CD4-positive, alpha-beta T cell (primary cell): ENCODE data around the gene CSPG4. TPM values are rescaled to one million over a fixed set of nuclear protein-coding genes. Genes with fewer than 3 reads are reported as not detected.

Experiments
- ATAC-seq: fragments of 200-7000 bp; cut with Tn5 transposase; one replicate; pipeline ENCODE4 v1.10.0; 2022; ENCODE audit warnings: mild to moderate bottlenecking; ENCODE audit not compliant: poor library complexity
- CTCF ChIA-PET: fragments of 350-600 bp; sonication (Branson Sonifier 250); formaldehyde crosslinking; loops from one replicate; lab custom pipeline; 2021; ENCODE audit warnings: antibody characterized with exemption, inconsistent platforms; lab: Charles Lee
- POLR2A ChIA-PET: fragments of 350-600 bp; sonication (Branson Sonifier 250); formaldehyde crosslinking; loops from one replicate; lab custom pipeline; 2021; ENCODE audit warnings: antibody characterized with exemption, inconsistent platforms; lab: Charles Lee
- DNase-seq, 14 experiments: peaks; one replicate each; pipeline ENCODE4 v3.0.0-alpha.2; 2013 to 2020; ENCODE audit warnings: mixed read lengths in 2 of 14
- H3K27ac ChIP-seq, 2 donors: one replicate each; pipeline versions ENCODE4 v1.5.1 to v1.7.0; 2013; ENCODE audit warnings: low read length in 2 of 2, low read depth in 1 of 2, mild to moderate bottlenecking in 1 of 2
- H3K27me3 ChIP-seq, 2 experiments: 1 replicate in 1 of 2; 2 replicates in 1 of 2; pipeline versions ENCODE4 v1.6.1 to v1.7.0; 2013; ENCODE audit warnings: low read length in 2 of 2, control low read depth in 1 of 2, mild to moderate bottlenecking in 1 of 2, moderate library complexity in 1 of 2; ENCODE audit not compliant: insufficient read depth in 2 of 2, control insufficient read depth in 1 of 2
- H3K36me3 ChIP-seq: one replicate; pipeline ENCODE4 v1.6.1; 2013; ENCODE audit warnings: low read length, control low read depth; ENCODE audit not compliant: insufficient read depth
- H3K4me1 ChIP-seq: one replicate; pipeline ENCODE4 v1.6.1; 2013; ENCODE audit warnings: low read length, control low read depth; ENCODE audit not compliant: insufficient read depth
- H3K4me3 ChIP-seq: one replicate; pipeline ENCODE4 v1.5.1; 2013; ENCODE audit warnings: mild to moderate bottlenecking, low read length, moderate library complexity
- H3K9me3 ChIP-seq, 2 experiments: 1 replicate in 1 of 2; 2 replicates in 1 of 2; pipeline versions ENCODE4 v1.6.1 to v1.7.0; 2013; ENCODE audit warnings: low read length in 2 of 2, mild to moderate bottlenecking in 2 of 2, control low read depth in 1 of 2, moderate library complexity in 1 of 2; ENCODE audit not compliant: control insufficient read depth in 1 of 2, insufficient read depth in 1 of 2
- H3K27ac Mint-ChIP-seq: one replicate; pipeline ENCODE4 v1.8.0; 2020; ENCODE audit warnings: mixed read lengths
- H3K27me3 Mint-ChIP-seq: one replicate; pipeline ENCODE4 v1.8.0; 2021; ENCODE audit warnings: mixed read lengths
- H3K36me3 Mint-ChIP-seq: one replicate; pipeline ENCODE4 v1.8.0; 2021; ENCODE audit warnings: low read depth, mixed read lengths
- H3K4me1 Mint-ChIP-seq: one replicate; pipeline ENCODE4 v1.8.0; 2021; ENCODE audit warnings: low read depth, mixed read lengths
- H3K4me3 Mint-ChIP-seq: one replicate; pipeline ENCODE4 v1.8.0; 2020; ENCODE audit warnings: mild to moderate bottlenecking, mixed read lengths
- H3K9me3 Mint-ChIP-seq: one replicate; pipeline ENCODE4 v1.8.0; 2020; ENCODE audit warnings: mixed read lengths
- intact Hi-C, 2 experiments: fragments of 100-400 bp; cut with DNase I in 1 of 2; cut with micrococcal nuclease in 1 of 2; formaldehyde crosslinking; loops; one replicate each; pipeline versions ENCODE4 v1.15.1 to v1.9.0; 2023 to 2025; cut with DNase I, micrococcal nuclease
- total RNA-seq, 174 experiments: library from RNA in 2 of 174; stranded (reverse) in 2 of 174; gene quantifications; one replicate each; pipeline ENCODE4 v1.2.3 and lab custom pipeline; 2021 to 2026
- TF ChIP-seq, protein P1 (sequence below): fragments of 200-600 bp; IDR thresholded peaks from one replicate; pipeline ENCODE4 v1.8.0; 2022; ENCODE audit warnings: antibody characterized with exemption, mild to moderate bottlenecking

CSPG4 gene
- total RNA-seq, 2 experiments from 2014 or later, result not detected

DNA sequence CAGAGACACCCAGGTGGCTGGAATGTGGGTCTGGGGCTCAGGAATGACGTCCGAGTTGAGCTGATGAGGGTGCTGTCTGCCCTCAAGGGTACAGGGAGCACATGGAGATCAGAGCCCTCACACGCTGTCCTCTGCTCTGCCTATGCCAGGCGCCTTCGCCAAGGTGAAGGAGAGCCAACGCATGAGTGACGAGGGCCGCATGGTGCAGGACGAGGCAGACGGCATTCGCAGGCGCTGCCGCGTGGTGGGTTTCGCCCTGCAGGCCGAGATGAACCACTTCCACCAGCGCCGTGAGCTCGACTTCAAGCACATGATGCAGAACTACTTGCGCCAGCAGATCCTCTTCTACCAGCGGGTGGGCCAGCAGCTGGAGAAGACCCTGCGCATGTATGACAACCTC, 55.8 kb downstream of the CSPG4 start:
- H3K4me3 Mint-ChIP-seq, result no peak overlapping the region
- ChIA-PET CTCF (no interaction called here), POLR2A (no interaction called here)
- no peaks in the 10 kb centered on the region for H3K27me3 Mint-ChIP-seq
- intact Hi-C loops, result no loop called here
- Histone ChIP-seq H3K36me3 (no peaks in the 10 kb centered on the region), H3K27me3 (no peaks in the 10 kb centered on the region), H3K27ac (no peak overlapping the region), H3K4me1 (peaks cover 7% of the 10 kb centered on the region), H3K4me3 (no peak overlapping the region), H3K9me3 (no peaks in the 10 kb centered on the region)
- no peak overlapping the region for H3K27ac Mint-ChIP-seq
- no peak for ATAC-seq
- peaks cover 3% of the 10 kb centered on the region for H3K4me1 Mint-ChIP-seq
- TF ChIP-seq, protein P1, sequence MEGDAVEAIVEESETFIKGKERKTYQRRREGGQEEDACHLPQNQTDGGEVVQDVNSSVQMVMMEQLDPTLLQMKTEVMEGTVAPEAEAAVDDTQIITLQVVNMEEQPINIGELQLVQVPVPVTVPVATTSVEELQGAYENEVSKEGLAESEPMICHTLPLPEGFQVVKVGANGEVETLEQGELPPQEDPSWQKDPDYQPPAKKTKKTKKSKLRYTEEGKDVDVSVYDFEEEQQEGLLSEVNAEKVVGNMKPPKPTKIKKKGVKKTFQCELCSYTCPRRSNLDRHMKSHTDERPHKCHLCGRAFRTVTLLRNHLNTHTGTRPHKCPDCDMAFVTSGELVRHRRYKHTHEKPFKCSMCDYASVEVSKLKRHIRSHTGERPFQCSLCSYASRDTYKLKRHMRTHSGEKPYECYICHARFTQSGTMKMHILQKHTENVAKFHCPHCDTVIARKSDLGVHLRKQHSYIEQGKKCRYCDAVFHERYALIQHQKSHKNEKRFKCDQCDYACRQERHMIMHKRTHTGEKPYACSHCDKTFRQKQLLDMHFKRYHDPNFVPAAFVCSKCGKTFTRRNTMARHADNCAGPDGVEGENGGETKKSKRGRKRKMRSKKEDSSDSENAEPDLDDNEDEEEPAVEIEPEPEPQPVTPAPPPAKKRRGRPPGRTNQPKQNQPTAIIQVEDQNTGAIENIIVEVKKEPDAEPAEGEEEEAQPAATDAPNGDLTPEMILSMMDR, result no peak
- DNase-seq, result no peak
- no peaks in the 10 kb centered on the region for H3K36me3 Mint-ChIP-seq
- no peaks in the 10 kb centered on the region for H3K9me3 Mint-ChIP-seq

DNA sequence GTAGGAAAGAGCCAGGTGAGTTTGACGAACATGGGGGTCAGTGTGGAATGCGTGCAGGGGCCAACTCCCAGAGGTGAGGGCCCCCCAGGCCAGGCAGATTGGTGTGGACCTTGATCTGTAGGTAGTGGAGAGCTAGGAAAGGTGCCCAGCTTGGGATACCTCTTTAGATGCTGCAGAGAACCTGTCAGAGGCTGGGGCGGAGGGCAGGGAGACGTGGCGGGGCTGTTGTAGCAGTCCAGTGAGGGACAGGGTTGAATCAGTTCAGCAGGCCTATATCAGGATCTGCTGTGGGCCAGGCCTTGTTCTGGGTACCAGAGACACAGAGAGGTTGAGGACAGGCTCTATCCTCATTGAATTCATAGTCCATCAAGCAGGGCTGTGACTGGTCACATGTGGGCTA, 56.3 kb downstream of the CSPG4 start:
- peaks cover 4% of the 10 kb centered on the region for H3K4me1 Mint-ChIP-seq
- no peaks in the 10 kb centered on the region for H3K27me3 ChIP-seq
- ChIA-PET POLR2A (no interaction called here), CTCF (no interaction called here)
- no peak overlapping the region for H3K4me3 Mint-ChIP-seq
- intact Hi-C loops, result no loop called here
- TF ChIP-seq, protein P1, result no peak
- no peaks in the 10 kb centered on the region for H3K36me3 ChIP-seq
- H3K27me3 Mint-ChIP-seq, result no peaks in the 10 kb centered on the region
- no peak overlapping the region for H3K4me3 ChIP-seq
- H3K4me1 ChIP-seq, result peaks cover 12% of the 10 kb centered on the region
- no peak for DNase-seq
- no peak overlapping the region for H3K27ac ChIP-seq
- no peaks in the 10 kb centered on the region for H3K9me3 ChIP-seq
- H3K36me3 Mint-ChIP-seq, result no peaks in the 10 kb centered on the region
- no peak overlapping the region for H3K27ac Mint-ChIP-seq
- no peaks in the 10 kb centered on the region for H3K9me3 Mint-ChIP-seq
- ATAC-seq, result no peak

DNA sequence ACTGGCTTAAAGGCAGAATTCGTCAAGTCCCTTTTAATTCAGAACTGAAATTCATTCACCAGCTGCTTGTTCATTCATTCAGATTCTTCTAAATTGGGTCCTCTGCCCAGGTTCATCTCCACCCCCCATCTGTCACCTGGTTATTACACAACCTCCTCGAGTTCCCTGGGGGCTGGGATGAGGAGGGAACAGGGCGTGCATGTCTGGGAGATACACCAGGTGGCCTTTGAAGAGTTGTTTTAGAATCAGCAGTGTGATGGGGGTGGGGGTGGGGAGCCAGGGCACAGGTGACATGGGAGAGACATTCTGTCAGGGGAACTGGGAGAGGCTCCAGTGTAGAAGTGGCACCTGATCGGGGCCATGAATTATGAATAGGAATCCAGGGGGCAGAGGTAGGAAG, 56.7 kb downstream of the CSPG4 start:
- H3K4me1 Mint-ChIP-seq, result peaks cover 8% of the 10 kb centered on the region
- no peaks in the 10 kb centered on the region for H3K36me3 Mint-ChIP-seq
- POLR2A ChIA-PET, result no interaction called here
- no peak overlapping the region for H3K4me3 Mint-ChIP-seq
- Histone ChIP-seq H3K36me3 (no peaks in the 10 kb centered on the region), H3K9me3 (no peaks in the 10 kb centered on the region), H3K4me1 (peaks cover 16% of the 10 kb centered on the region), H3K27ac (no peak overlapping the region), H3K27me3 (no peaks in the 10 kb centered on the region), H3K4me3 (no peak overlapping the region)
- DNase-seq (no peak), ATAC-seq (no peak)
- no peaks in the 10 kb centered on the region for H3K27me3 Mint-ChIP-seq
- no peak overlapping the region for H3K27ac Mint-ChIP-seq
- no peaks in the 10 kb centered on the region for H3K9me3 Mint-ChIP-seq
- intact Hi-C loops, result no loop called here
- CTCF ChIA-PET, result no interaction called here
- TF ChIP-seq, protein P1, result no peak
